ENCODE data around the gene DCDC2.

Gene DCDC2

GRCh38 chr6:24229696-24230405 is 128.0 kb downstream of the DCDC2 start:
- H3K4me3 ChIP-seq (ENCODE audit: low read depth in 1 of 5, low read length in 5 of 5): no peak overlapping the region

GRCh38 chr6:24228681-24229255 is 129.1 kb downstream of the DCDC2 start:
- H3K27ac ChIP-seq (ENCODE audit: low read depth, low read length): no peak overlapping the region

More at GRCh38 chr6:24229696-24230405, 128.0 kb downstream of the DCDC2 start:
- H3K27me3 ChIP-seq (ENCODE audit: control insufficient read depth in 5 of 5, insufficient read depth in 4 of 5, low read length in 5 of 5): no peaks in the 10 kb centered on the region
- no peak overlapping the region for H3K27ac ChIP-seq (ENCODE audit: low read depth, low read length)
- H3K36me3 ChIP-seq (ENCODE audit: control insufficient read depth in 5 of 5, insufficient read depth in 5 of 5, low read length in 5 of 5): no peaks in the 10 kb centered on the region
- no peak overlapping the region for H3K9ac ChIP-seq (ENCODE audit: low read length in 5 of 5)
- H3K9me3 ChIP-seq (ENCODE audit: control insufficient read depth in 5 of 5, low read length in 5 of 5): no peaks in the 10 kb centered on the region
- no peaks in the 10 kb centered on the region for H3K4me1 ChIP-seq (ENCODE audit: control insufficient read depth in 5 of 5, insufficient read depth in 5 of 5, low read length in 5 of 5)

DNA sequence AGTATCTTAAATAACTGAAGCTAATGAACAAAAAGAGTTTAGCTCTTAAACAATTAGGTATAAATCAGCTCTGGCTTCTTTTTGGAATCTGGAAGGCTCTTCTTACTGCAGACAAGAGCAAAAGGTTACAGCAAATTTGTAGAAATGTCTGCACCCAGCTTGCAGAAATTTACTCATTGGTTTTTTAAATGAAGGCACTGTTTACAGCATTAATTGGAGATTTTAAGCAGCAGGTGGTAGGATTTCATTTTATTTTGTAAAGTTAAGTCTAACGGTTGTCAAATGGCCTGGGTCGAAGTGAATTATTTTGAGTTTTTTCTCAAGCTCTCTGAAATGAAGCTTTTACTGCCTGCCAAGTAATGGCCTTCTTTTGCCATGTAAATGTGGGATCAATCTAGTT is 129.7 kb downstream of the DCDC2 start:
- H3K27me3 ChIP-seq (ENCODE audit: control insufficient read depth in 5 of 5, insufficient read depth in 4 of 5, low read length in 5 of 5): peaks cover 0 to 3% (median 0%) of the 10 kb centered on the region in 5 donors
- H3K36me3 ChIP-seq (ENCODE audit: control insufficient read depth in 5 of 5, insufficient read depth in 5 of 5, low read length in 5 of 5): no peaks in the 10 kb centered on the region
- H3K9ac ChIP-seq (ENCODE audit: low read length in 5 of 5): no peak overlapping the region
- no peak overlapping the region for H3K27ac ChIP-seq (ENCODE audit: low read depth, low read length)
- no peak overlapping the region for H3K4me3 ChIP-seq (ENCODE audit: low read depth in 1 of 5, low read length in 5 of 5)
- no peaks in the 10 kb centered on the region for H3K9me3 ChIP-seq (ENCODE audit: control insufficient read depth in 5 of 5, low read length in 5 of 5)
- H3K4me1 ChIP-seq (ENCODE audit: control insufficient read depth in 5 of 5, insufficient read depth in 5 of 5, low read length in 5 of 5): no peaks in the 10 kb centered on the region

More at GRCh38 chr6:24228681-24229255, 129.1 kb downstream of the DCDC2 start:
- Histone ChIP-seq H3K9me3 (ENCODE audit: control insufficient read depth in 5 of 5, low read length in 5 of 5) (no peaks in the 10 kb centered on the region), H3K9ac (ENCODE audit: low read length in 5 of 5) (no peak overlapping the region), H3K27me3 (ENCODE audit: control insufficient read depth in 5 of 5, insufficient read depth in 4 of 5, low read length in 5 of 5) (peaks cover 0 to 3% (median 0%) of the 10 kb centered on the region in 5 donors), H3K4me1 (ENCODE audit: control insufficient read depth in 5 of 5, insufficient read depth in 5 of 5, low read length in 5 of 5) (no peaks in the 10 kb centered on the region), H3K4me3 (ENCODE audit: low read depth in 1 of 5, low read length in 5 of 5) (no peak overlapping the region), H3K36me3 (ENCODE audit: control insufficient read depth in 5 of 5, insufficient read depth in 5 of 5, low read length in 5 of 5) (no peaks in the 10 kb centered on the region)

DNA sequence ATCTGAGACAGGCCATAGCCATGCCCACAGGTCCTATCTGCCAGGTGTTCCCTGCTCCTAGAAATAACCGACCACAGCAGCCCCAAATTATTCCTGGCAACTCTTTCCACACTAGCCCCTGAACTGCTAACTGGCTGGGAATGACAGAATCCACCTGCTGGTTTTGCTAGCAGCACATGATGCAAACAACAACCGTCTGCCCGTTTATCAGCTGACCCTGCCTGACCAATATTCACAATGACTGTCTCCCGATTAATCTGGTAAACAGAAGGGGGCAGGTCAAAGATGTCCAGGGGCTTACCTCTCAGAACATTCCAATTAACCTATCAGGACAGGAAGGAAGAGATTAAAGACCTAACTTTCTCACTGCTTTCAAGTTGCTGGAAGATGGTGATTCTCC is 130.3 kb downstream of the DCDC2 start:
- H3K27ac ChIP-seq (ENCODE audit: low read depth, low read length): no peak overlapping the region
- H3K36me3 ChIP-seq (ENCODE audit: control insufficient read depth in 5 of 5, insufficient read depth in 5 of 5, low read length in 5 of 5): no peaks in the 10 kb centered on the region
- no peak overlapping the region for H3K9ac ChIP-seq (ENCODE audit: low read length in 5 of 5)
- H3K9me3 ChIP-seq (ENCODE audit: control insufficient read depth in 5 of 5, low read length in 5 of 5): no peaks in the 10 kb centered on the region
- no peaks in the 10 kb centered on the region for H3K4me1 ChIP-seq (ENCODE audit: control insufficient read depth in 5 of 5, insufficient read depth in 5 of 5, low read length in 5 of 5)
- H3K4me3 ChIP-seq (ENCODE audit: low read depth in 1 of 5, low read length in 5 of 5): no peak overlapping the region
- H3K27me3 ChIP-seq (ENCODE audit: control insufficient read depth in 5 of 5, insufficient read depth in 4 of 5, low read length in 5 of 5): peaks cover 0 to 3% (median 0%) of the 10 kb centered on the region in 5 donors

GRCh38 chr6:24226541-24226940 is 131.3 kb downstream of the DCDC2 start:
- H3K4me3 ChIP-seq (ENCODE audit: low read depth in 1 of 5, low read length in 5 of 5): no peak overlapping the region
- no peaks in the 10 kb centered on the region for H3K4me1 ChIP-seq (ENCODE audit: control insufficient read depth in 5 of 5, insufficient read depth in 5 of 5, low read length in 5 of 5)
- H3K27ac ChIP-seq (ENCODE audit: low read depth, low read length): no peak overlapping the region
- no peaks in the 10 kb centered on the region for H3K9me3 ChIP-seq (ENCODE audit: control insufficient read depth in 5 of 5, low read length in 5 of 5)
- no peaks in the 10 kb centered on the region for H3K36me3 ChIP-seq (ENCODE audit: control insufficient read depth in 5 of 5, insufficient read depth in 5 of 5, low read length in 5 of 5)
- H3K27me3 ChIP-seq (ENCODE audit: control insufficient read depth in 5 of 5, insufficient read depth in 4 of 5, low read length in 5 of 5): peaks cover 0 to 3% (median 0%) of the 10 kb centered on the region in 5 donors
- no peak overlapping the region for H3K9ac ChIP-seq (ENCODE audit: low read length in 5 of 5)

GRCh38 chr6:24225838-24226237 is 132.0 kb downstream of the DCDC2 start:
- no peak overlapping the region for H3K27ac ChIP-seq (ENCODE audit: low read depth, low read length)
- H3K36me3 ChIP-seq (ENCODE audit: control insufficient read depth in 5 of 5, insufficient read depth in 5 of 5, low read length in 5 of 5): no peaks in the 10 kb centered on the region
- H3K9ac ChIP-seq (ENCODE audit: low read length in 5 of 5): no peak overlapping the region
- H3K9me3 ChIP-seq (ENCODE audit: control insufficient read depth in 5 of 5, low read length in 5 of 5): no peaks in the 10 kb centered on the region
- H3K4me3 ChIP-seq (ENCODE audit: low read depth in 1 of 5, low read length in 5 of 5): no peak overlapping the region
- H3K4me1 ChIP-seq (ENCODE audit: control insufficient read depth in 5 of 5, insufficient read depth in 5 of 5, low read length in 5 of 5): no peaks in the 10 kb centered on the region
- H3K27me3 ChIP-seq (ENCODE audit: control insufficient read depth in 5 of 5, insufficient read depth in 4 of 5, low read length in 5 of 5): peaks cover 0 to 3% (median 0%) of the 10 kb centered on the region in 5 donors

- no peaks in the 10 kb centered on the region for H3K9me3 ChIP-seq (ENCODE audit: control insufficient read depth in 5 of 5, low read length in 5 of 5)
- H3K36me3 ChIP-seq (ENCODE audit: control insufficient read depth in 5 of 5, insufficient read depth in 5 of 5, low read length in 5 of 5): no peaks in the 10 kb centered on the region
- peaks cover 0 to 3% (median 0%) of the 10 kb centered on the region in 5 donors for H3K27me3 ChIP-seq (ENCODE audit: control insufficient read depth in 5 of 5, insufficient read depth in 4 of 5, low read length in 5 of 5)
- H3K9ac ChIP-seq (ENCODE audit: low read length in 5 of 5): no peak overlapping the region
- no peaks in the 10 kb centered on the region for H3K4me1 ChIP-seq (ENCODE audit: control insufficient read depth in 5 of 5, insufficient read depth in 5 of 5, low read length in 5 of 5)
- no peak overlapping the region for H3K27ac ChIP-seq (ENCODE audit: low read depth, low read length)
- H3K4me3 ChIP-seq (ENCODE audit: low read depth in 1 of 5, low read length in 5 of 5): no peak overlapping the region
Observed at GRCh38 chr6:24223115-24223919, 134.5 kb downstream of the DCDC2 start.

DNA sequence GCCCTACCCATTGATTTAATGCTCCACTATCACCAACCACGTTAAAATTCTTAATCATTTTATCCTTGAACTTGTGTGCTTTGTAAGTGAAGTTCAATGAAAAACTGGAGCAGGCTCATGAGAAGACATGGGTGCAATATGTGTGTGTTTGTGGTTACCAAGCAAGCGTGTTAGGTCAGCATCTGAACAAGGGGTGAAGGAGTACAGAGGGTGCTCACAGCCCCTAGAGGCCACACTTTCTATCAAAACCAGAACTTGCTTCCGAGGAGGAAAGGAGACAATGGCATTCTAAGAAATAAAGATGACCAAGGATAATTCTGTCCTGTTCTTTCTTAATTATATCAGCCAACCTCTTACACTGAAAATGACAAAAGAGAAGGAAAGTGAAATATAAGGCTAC is 138.2 kb downstream of the DCDC2 start:
- Histone ChIP-seq H3K9ac (ENCODE audit: low read length in 5 of 5) (no peak overlapping the region), H3K4me3 (ENCODE audit: low read depth in 1 of 5, low read length in 5 of 5) (no peak overlapping the region), H3K4me1 (ENCODE audit: control insufficient read depth in 5 of 5, insufficient read depth in 5 of 5, low read length in 5 of 5) (no peaks in the 10 kb centered on the region), H3K27me3 (ENCODE audit: control insufficient read depth in 5 of 5, insufficient read depth in 4 of 5, low read length in 5 of 5) (peaks cover 0 to 3% (median 0%) of the 10 kb centered on the region in 5 donors), H3K36me3 (ENCODE audit: control insufficient read depth in 5 of 5, insufficient read depth in 5 of 5, low read length in 5 of 5) (no peaks in the 10 kb centered on the region), H3K27ac (ENCODE audit: low read depth, low read length) (no peak overlapping the region), H3K9me3 (ENCODE audit: control insufficient read depth in 5 of 5, low read length in 5 of 5) (no peaks in the 10 kb centered on the region)

GRCh38 chr6:24214984-24215383 is 142.9 kb downstream of the DCDC2 start:
- Histone ChIP-seq H3K9ac (ENCODE audit: low read length in 5 of 5) (no peak overlapping the region), H3K36me3 (ENCODE audit: control insufficient read depth in 5 of 5, insufficient read depth in 5 of 5, low read length in 5 of 5) (no peaks in the 10 kb centered on the region), H3K27me3 (ENCODE audit: control insufficient read depth in 5 of 5, insufficient read depth in 4 of 5, low read length in 5 of 5) (no peaks in the 10 kb centered on the region), H3K9me3 (ENCODE audit: control insufficient read depth in 5 of 5, low read length in 5 of 5) (no peaks in the 10 kb centered on the region), H3K4me1 (ENCODE audit: control insufficient read depth in 5 of 5, insufficient read depth in 5 of 5, low read length in 5 of 5) (no peaks in the 10 kb centered on the region), H3K27ac (ENCODE audit: low read depth, low read length) (no peak overlapping the region), H3K4me3 (ENCODE audit: low read depth in 1 of 5, low read length in 5 of 5) (no peak overlapping the region)

DNA sequence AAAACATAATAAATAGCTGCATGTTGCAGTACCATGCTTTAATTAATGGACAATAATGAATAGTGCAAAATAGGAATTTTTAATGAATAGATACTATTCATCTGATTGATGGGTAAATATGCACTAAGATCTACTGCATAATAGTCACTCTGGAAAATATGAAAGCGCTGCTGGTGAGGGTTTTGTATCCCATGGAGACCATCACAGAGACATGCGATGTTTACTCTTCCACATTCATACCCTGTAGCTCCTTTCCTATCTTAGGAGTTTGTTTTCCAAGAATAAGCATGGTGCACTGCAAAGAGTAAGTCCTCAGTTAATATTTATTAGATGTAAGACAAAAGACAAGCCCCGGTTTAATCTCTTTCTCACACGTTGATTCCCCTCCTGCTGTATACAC is 150.4 kb downstream of the DCDC2 start:
- no peaks in the 10 kb centered on the region for H3K4me1 ChIP-seq (ENCODE audit: control insufficient read depth in 5 of 5, insufficient read depth in 5 of 5, low read length in 5 of 5)
- H3K27me3 ChIP-seq (ENCODE audit: control insufficient read depth in 5 of 5, insufficient read depth in 4 of 5, low read length in 5 of 5): no peaks in the 10 kb centered on the region
- no peak overlapping the region for H3K27ac ChIP-seq (ENCODE audit: low read depth, low read length)
- no peaks in the 10 kb centered on the region for H3K9me3 ChIP-seq (ENCODE audit: control insufficient read depth in 5 of 5, low read length in 5 of 5)
- H3K4me3 ChIP-seq (ENCODE audit: low read depth in 1 of 5, low read length in 5 of 5): no peak overlapping the region
- no peaks in the 10 kb centered on the region for H3K36me3 ChIP-seq (ENCODE audit: control insufficient read depth in 5 of 5, insufficient read depth in 5 of 5, low read length in 5 of 5)
- no peak overlapping the region for H3K9ac ChIP-seq (ENCODE audit: low read length in 5 of 5)

Data from subcutaneous abdominal adipose tissue (tissue), 5 donors.